GM12875 (cell line): ENCODE measurements around the gene ACD.

Source experiments
- H3K4me3 ChIP-seq: one replicate; pipeline ENCODE4 v1.5.1; 2011; ENCODE audit warnings: low read depth, low read length, control low read depth
- TF ChIP-seq, protein P1 (sequence below): IDR thresholded peaks from 2 replicates; pipeline ENCODE4 v1.5.1; 2011; ENCODE audit warnings: low read depth, mild to moderate bottlenecking, control low read depth, inconsistent platforms, low read length, moderate library complexity, borderline replicate concordance; ENCODE audit not compliant: insufficient read depth

ACD gene

DNA sequence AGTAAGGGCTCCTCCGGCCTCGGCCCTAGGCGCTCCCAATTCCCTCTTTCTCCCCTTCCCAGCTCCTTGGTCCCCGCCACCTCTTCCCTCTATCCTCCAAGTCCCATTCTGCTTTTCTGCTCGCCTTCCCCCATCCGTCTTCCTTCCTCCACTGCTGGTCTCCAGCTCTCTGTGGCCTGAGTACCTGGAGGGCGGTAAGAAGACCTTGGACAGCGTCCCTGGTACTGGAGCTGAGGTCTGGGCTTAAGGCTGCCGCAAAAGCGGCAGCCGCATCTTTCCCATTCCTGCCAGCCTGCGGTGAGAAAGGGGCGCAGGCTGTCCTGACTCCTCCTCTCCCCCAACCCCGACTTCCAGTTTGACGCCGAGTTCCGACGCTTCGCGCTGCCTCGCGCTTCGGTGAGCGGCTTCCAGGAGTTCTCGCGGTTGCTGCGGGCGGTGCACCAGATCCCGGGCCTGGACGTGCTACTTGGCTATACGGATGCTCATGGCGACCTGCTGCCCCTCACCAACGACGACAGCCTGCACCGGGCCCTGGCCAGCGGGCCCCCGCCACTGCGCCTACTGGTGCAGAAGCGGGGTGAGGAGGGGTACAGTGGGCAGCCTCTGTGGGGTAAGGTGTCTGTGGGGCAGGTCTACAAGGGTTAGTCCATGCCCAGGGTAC lies 1.2 kb upstream of the ACD start:
- TF ChIP-seq, protein P1, sequence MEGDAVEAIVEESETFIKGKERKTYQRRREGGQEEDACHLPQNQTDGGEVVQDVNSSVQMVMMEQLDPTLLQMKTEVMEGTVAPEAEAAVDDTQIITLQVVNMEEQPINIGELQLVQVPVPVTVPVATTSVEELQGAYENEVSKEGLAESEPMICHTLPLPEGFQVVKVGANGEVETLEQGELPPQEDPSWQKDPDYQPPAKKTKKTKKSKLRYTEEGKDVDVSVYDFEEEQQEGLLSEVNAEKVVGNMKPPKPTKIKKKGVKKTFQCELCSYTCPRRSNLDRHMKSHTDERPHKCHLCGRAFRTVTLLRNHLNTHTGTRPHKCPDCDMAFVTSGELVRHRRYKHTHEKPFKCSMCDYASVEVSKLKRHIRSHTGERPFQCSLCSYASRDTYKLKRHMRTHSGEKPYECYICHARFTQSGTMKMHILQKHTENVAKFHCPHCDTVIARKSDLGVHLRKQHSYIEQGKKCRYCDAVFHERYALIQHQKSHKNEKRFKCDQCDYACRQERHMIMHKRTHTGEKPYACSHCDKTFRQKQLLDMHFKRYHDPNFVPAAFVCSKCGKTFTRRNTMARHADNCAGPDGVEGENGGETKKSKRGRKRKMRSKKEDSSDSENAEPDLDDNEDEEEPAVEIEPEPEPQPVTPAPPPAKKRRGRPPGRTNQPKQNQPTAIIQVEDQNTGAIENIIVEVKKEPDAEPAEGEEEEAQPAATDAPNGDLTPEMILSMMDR, result no peak

DNA sequence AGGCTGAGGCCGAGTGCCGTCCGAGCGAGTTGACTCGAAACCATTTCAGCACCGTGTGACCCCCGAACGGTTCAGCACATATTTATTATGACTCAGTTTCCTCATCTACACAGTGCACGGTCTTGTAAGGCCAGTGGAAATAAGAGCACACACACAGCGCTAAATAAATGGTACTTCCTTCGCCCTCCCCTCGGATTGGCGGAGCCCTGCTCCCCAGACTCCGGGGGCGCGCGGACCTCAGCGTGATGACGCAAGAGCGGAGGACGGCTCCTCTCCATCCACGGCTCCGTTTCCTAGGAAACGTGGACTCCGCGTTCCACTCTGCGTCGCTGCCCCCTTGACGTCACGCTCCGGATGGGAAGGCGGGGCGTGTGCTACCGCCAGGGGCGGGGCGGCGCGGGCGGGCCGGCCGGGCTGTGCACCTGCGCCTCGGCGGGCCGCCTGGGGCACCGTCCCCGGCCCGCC lies 536 bp upstream of the ACD start, which contains the start of gene PARD6A:
Gene PARD6A (plus strand): TSS at position 397 of the 465 bp plus-strand sequence. CDS start 79 bp downstream, outside the sequence.
- TF ChIP-seq, protein P1, result 0 out of 2 replicates have a peak, but pooled peaks have one; percentile 3
- H3K4me3 ChIP-seq, result peak within 1 kb of the TSS; percentile 72

More for the DNA sequence above, 1.2 kb upstream of the ACD start:
- H3K4me3 ChIP-seq, result peak overlapping the region; percentile 63

DNA sequence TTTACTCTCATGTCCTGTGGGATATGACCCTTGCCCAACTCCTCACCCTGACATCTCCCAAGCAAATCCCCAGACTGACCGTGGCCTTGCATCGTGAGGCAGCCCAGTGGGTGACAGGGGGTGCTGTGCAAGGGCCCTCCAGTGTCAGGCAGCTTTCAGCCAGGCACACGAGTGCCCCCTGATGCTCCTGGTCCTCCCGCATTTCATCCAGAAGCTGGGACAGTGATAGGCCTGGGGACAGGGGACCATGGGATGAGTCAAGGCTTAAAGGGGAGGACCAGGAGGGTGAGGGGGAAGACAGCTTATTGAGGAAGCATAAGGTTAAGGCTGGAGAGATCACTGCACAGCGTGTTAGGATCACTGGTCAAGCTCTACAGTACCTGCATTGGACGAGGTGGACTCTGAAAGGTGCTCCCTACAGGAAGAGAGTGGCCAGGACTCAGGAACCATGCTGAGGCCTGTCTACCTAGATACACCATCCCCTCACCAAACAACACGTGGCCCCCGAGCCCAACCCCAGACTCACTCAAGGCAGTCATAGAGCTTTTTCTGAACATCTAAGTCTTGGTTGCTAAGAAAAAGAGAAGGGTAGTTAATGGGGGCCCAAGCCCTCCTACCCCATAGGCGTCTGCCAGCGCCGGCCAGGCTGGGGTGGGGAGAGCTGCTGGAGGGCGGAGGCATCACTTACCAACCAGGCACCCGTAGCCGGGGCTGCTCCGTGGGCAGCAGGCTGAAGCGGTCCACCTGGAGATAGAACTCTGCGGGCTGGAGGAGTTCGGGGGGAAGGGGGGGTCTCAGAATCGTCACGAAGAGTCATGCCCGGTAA lies 998 bp downstream of the ACD start:
- peak overlapping the region; percentile 72 for H3K4me3 ChIP-seq

DNA sequence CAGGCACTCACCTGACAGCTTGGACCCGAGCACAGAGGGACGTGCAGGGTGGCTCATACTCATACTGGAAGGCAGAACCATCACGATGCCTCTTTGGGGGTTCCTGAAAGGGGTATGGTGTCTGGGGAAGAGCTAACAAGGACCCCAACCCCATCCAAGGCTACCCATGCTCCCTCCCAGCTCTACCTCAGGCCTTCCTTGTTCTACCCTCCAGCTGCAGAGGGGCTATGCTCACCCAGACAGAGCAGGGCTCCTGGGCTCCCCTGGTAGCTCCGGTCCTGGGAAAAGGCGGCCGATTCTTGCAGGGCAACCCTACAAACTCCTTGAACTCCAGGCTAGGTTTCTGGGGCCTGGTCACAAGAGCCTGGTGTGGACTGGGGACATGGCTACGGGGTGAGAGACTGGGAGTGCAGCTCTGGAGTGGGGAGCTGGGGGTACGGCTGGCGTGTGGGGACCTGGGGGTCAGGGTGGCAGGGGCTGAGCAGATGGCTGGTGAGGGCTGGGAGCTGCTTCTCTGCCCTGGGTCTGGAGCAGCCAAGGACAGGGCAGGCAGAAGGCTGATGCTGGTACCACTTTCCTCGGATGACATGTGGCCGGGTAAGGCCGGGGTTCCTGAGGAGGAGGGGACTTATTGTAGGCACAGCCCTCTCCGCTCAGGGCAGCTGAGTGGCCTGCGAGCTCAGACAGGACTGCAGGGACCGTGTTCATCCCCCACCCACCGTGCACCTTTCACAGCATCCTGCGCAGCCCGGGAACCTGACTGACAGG lies 2.1 kb downstream of the ACD start:
- TF ChIP-seq, protein P1, result no peak
- no peak overlapping the region for H3K4me3 ChIP-seq

More for the DNA sequence above, 998 bp downstream of the ACD start:
- TF ChIP-seq, protein P1, result no peak

DNA sequence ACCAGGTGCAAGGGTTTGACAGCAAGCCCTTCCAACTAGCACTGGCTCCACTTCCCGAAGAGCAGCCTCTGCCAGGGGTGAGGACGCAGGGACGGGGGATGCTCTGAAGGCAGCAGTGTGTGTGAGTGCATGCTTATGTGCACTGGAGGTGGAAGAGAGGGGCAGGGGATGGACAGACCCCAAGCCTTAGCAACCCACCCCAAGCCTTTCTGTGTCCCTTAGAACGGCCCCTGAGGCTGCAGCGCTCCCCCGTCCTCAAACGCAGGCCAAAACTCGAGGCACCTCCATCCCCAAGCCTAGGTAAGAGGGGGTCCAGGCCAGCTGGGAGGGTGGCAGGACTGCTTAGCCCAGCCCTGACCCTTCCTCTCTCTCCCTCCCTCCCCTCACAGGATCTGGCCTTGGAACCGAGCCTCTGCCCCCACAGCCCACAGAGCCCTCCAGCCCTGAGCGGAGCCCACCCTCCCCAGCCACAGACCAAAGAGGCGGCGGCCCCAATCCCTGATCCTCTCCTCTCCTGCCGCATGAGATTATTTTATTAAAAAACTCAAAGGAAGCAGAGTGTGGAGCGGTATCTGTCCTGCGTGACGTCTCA lies 2.9 kb downstream of the ACD start:
- TF ChIP-seq, protein P1, result no peak
- H3K4me3 ChIP-seq, result no peak overlapping the region

DNA sequence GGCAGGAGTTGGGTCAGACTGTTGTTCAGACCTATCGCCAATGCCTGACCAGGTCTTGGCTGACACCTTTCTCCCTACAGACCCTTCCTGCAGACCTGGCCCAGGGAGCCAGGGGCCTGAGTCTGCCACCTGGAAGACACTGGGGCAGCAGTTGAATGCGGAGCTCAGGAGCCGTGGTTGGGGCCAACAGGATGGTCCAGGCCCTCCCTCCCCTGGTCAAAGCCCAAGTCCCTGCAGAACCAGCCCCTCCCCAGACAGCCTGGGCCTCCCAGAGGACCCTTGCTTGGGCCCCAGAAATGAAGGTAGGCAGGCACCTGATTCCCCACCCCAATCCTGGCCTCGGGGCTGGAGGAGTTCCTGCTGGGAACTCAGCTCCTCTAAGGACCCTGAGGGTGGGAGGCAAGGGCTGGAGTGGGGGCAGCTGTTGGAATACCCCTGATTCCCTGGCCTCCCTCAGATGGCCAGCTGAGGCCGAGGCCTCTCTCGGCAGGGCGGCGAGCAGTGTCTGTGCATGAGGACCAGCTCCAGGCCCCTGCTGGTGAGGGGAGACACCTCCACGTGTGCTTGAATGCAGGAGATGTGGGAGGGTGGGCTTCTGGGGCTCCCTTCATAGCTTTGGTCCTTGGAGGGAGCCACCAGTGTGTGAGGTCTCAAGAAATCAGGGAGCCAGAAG lies 3.6 kb downstream of the ACD start:
- TF ChIP-seq, protein P1, result no peak
- H3K4me3 ChIP-seq, result no peak overlapping the region
